Skin epidermis (tissue), 12 donors: ENCODE measurements around the gene COX19.
"Not testable (repeated sequence)": the region's sequence is repeated elsewhere in the genome, so short reads cannot be mapped to it uniquely, and the experiment has no call there.

Experiments used
- H3K27ac ChIP-seq, 21 experiments: fragments of 200-600 bp; sonication (generic) in 11 of 21; one replicate each; pipeline ENCODE4 v1.5.0; 2020; ENCODE audit warnings: mild to moderate bottlenecking in 3 of 21, inconsistent platforms in 2 of 21, moderate library complexity in 2 of 21
- H3K4me3 ChIP-seq, 7 experiments: fragments of 200-600 bp; sonication (generic) in 2 of 7; one replicate each; pipeline ENCODE4 v1.5.0; 2020; ENCODE audit warnings: inconsistent platforms in 2 of 7, mild to moderate bottlenecking in 2 of 7, moderate library complexity in 1 of 7

The COX19 gene

GRCh38 chr7:1012004-1012715 lies 36.8 kb upstream of the COX19 start:
- no peak overlapping the region for H3K27ac ChIP-seq
- H3K4me3 ChIP-seq, result no peak overlapping the region

GRCh38 chr7:1011297-1012003 lies 36.1 kb upstream of the COX19 start:
- Histone ChIP-seq H3K27ac (no peak overlapping the region), H3K4me3 (no peak overlapping the region)

GRCh38 chr7:1010226-1010625 lies 34.9 kb upstream of the COX19 start:
- H3K27ac ChIP-seq, result no peak overlapping the region
- H3K4me3 ChIP-seq, result no peak overlapping the region

GRCh38 chr7:1009747-1010146 lies 34.4 kb upstream of the COX19 start:
- Histone ChIP-seq H3K27ac (no peak overlapping the region), H3K4me3 (no peak overlapping the region)

- H3K27ac ChIP-seq, result no peak overlapping the region
- H3K4me3 ChIP-seq, result no peak overlapping the region
Measured at GRCh38 chr7:1008733-1009363, 33.5 kb upstream of the COX19 start.

GRCh38 chr7:1007901-1008300 lies 32.6 kb upstream of the COX19 start:
- Histone ChIP-seq H3K27ac (no peak overlapping the region), H3K4me3 (no peak overlapping the region)

- Histone ChIP-seq H3K27ac (no peak overlapping the region), H3K4me3 (no peak overlapping the region)
Measured at GRCh38 chr7:1005303-1005702, 30.0 kb upstream of the COX19 start.

GRCh38 chr7:1004018-1004852 lies 28.9 kb upstream of the COX19 start:
- H3K4me3 ChIP-seq, result no peak overlapping the region
- no peak overlapping the region for H3K27ac ChIP-seq

- not testable (repeated sequence) for H3K27ac ChIP-seq, H3K4me3 ChIP-seq
Measured at GRCh38 chr7:1002445-1002844, 27.1 kb upstream of the COX19 start.

- not testable (repeated sequence) for H3K27ac ChIP-seq, H3K4me3 ChIP-seq
Measured at GRCh38 chr7:1002026-1002425, 26.7 kb upstream of the COX19 start.

- H3K27ac ChIP-seq, H3K4me3 ChIP-seq: not testable (repeated sequence)
Measured at GRCh38 chr7:1001069-1001770, 25.9 kb upstream of the COX19 start.

GRCh38 chr7:999941-1000935 lies 24.9 kb upstream of the COX19 start:
- H3K4me3 ChIP-seq, result no peak overlapping the region
- H3K27ac ChIP-seq, result no peak overlapping the region

- H3K27ac ChIP-seq, result no peak overlapping the region
- no peak overlapping the region for H3K4me3 ChIP-seq
Measured at GRCh38 chr7:999149-999879, 24.0 kb upstream of the COX19 start.

- H3K27ac ChIP-seq, result no peak overlapping the region
- no peak overlapping the region for H3K4me3 ChIP-seq
Measured at GRCh38 chr7:997404-998395, 22.4 kb upstream of the COX19 start.

- no peak overlapping the region for H3K4me3 ChIP-seq
- no peak overlapping the region for H3K27ac ChIP-seq
Measured at GRCh38 chr7:996079-996872, 20.9 kb upstream of the COX19 start.

- H3K4me3 ChIP-seq, result no peak overlapping the region
- no peak overlapping the region for H3K27ac ChIP-seq
Measured at GRCh38 chr7:995571-995970, 20.2 kb upstream of the COX19 start.
